SU-DHL-6 (cell line): ENCODE measurements around the gene SCAPER.

Experiments used
- CTCF ChIP-seq: fragments of 200-600 bp; sonication (generic); IDR thresholded peaks from one replicate; pipeline ENCODE4 v1.5.1; 2017; ENCODE audit warnings: antibody characterized with exemption, mild to moderate bottlenecking, low read length, moderate library complexity; ENCODE audit not compliant: insufficient read depth, poor library complexity, severe bottlenecking
- EZH2phosphoT487 ChIP-seq: fragments of 200-600 bp; sonication (generic), shearing (Covaris generic); conservative IDR thresholded peaks from 2 replicates; pipeline ENCODE4 v1.6.1; 2018; ENCODE audit warnings: mild to moderate bottlenecking, antibody characterized with exemption, low read length, moderate library complexity, mixed read lengths

DNA sequence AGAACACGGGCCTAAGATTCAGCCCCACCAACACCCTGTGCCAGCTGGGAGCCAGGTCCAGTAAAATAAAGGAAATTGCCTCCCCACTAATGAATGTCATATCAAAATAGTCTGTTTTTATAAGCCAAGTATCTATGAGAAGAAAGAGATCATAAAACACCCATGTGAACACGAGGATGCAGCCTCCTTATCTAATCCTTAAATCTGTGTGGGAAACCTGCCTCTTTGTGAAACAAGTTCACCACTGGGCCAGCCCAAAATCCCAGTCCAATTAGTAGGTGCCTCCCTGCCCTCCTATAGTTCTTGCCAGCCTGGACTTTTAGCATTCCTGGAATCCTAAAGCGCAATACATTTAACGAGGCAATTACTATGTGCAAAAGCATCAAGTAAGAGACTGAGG lies 42.0 kb downstream of the SCAPER start:
- TF ChIP-seq EZH2phosphoT487: no peak
- no peak for TF ChIP-seq CTCF
